Endometrial microvascular endothelial cells (primary cell): Measurements from ENCODE around the gene GID8. TPM values are rescaled to one million over a fixed set of nuclear protein-coding genes. Genes with fewer than 3 reads are reported as not detected.
"Not testable (repeated sequence)": the region's sequence is repeated elsewhere in the genome, so short reads cannot be mapped to it uniquely, and the experiment has no call there.

ENCODE experiments used
- in situ Hi-C: cut with HindIII; loops from 2 replicates; pipeline ENCODE4 v1.10.0; 2017; ENCODE audit warnings: low sequenced_read_pairs, low pct_unique_long_range_greater_than_20kb; ENCODE audit errors: inconsistent ontology term
- total RNA-seq: library from RNA; depleted of rRNA; stranded (reverse); fragments of >200 nt; gene quantifications from one replicate; pipeline ENCODE4 v1.2.3, GENCODE V29; 2015; ENCODE audit errors: inconsistent ontology term

GID8 gene
- total RNA-seq, 1 donor from 2014 or later = 29.9 TPM

GRCh38 chr20:62952373-62952967 is 14.5 kb downstream of the GID8 start, which contains the start of gene SLC17A9:
TSS of gene SLC17A9 (plus strand) at chr20:62952709. CDS start at chr20:62952831, 122 bp downstream.
- in situ Hi-C loops = no loop called here

DNA sequence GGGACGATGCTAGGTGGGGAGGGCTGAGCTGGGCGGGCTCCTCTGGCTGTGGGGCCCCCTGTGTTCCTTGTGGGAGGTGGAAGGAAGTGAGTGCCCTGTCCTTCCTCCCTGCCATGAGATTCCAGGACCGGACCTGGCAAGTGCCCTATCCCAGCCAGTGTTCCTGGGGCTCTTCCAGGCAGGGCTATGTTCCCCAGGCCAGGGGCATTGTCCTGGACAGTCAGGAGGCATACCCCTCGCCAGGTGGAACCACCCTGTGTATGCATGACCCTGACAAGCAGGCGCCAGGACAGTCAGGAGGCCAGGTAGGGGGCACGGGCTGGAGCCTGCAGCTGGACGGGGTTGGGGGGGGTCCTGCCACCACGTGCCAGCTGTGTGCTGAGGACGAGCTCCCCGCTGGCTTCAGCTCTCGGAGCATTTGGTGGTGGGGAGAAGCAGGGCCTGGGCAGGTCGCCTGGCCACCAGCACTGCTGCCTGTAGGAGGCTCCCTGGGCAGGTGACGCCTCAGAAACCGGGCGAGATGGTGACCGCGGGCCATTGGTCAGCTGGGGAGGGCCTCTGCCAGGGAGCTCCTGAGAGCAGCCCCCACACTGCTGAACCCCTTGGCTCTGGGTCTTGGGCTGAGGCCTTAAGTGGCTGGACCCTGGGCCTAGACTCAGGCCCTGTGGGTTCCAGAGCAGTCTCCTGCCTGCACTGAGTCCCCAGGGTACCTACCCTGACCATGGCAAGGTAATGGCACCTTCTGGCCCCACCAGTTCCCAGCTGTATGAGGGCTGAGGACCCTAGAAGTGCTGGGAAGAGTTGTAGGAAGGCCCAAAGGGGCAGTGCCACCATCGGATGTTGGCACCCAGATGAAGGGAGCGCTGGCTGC is 15.3 kb downstream of the GID8 start:
- in situ Hi-C loops = no loop called here

DNA sequence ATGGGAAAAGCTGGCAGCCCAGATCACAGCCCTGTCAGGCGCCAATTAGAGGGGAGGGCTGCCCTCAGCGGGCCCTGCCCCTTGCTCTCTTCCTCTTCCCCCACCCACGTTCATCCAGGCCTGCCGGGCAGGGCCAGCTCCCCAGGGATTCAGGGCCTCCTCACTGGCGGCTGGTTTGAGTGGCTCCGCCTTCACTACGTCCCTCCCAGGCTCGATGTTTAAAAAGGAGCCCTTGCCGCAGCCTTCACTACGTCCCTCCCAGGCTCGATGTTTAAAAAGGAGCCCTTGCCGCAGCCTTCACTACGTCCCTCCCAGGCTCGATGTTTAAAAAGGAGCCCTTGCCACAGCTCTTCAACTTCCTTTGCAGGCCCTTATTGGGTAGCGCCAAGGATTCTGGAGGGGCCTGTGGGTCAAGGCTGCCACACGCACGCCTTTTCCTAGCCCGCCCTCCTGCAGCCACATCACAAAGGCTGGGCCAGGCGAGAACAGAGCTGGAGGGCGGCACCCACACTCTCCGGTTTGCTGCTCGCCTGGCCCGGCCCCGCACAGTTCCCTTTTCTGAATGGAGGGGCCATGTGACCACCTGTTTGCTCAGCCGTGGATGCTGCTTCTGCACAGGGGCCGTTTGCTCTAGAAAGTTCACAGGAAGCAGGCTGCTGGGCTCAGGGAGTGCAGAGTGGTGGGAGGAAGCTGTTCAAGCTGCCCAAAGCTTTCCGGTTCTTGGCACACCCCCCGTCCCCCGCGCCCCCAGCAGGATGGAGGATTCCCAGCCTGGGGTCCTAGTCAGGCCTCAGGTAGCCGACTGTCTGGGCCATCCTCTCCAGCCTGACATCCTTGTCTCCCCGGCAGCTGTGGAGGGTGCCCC is 16.1 kb downstream of the GID8 start:
- in situ Hi-C loops = no loop called here

DNA sequence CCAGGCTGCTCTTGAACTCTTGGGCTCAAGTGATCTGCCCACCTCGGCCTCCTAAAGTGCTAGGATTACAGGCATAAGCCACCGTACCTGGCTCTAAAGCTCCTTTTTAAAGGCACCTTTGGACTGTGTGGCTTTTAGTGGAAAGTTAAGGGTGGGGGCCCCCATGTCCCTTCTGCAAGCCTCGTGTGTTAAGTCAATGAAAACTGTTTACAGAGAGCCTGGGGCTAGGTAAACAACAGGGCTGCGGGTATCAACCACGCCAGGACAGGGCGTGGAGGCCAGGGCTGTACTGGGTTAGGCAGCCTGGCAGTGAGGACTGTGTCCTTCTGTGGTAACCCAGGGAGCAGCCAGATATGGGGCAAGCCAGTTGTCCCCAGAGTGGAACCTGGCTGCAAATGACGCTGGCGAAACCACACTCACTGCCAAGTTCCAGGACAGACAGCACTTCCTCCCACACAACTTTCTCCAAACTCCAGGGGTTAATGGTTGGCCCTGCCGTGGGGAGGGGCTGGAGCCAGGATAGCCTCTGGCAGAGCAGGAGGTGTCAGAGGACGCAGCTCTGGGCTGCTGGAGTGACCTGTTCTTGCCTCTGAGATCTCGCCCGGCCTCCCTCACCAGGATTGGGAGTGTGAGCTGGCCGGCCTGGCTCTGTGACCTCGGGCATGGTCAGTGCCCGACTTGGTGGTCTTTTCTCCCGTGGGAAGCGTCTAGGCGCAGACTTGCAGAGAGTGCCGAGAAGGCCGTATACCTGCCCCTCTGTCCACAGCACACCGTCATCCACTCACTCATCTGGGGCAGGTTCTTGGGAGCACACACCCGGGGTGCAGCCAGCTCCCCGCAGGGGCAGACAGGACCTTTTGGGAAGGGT is 17.8 kb downstream of the GID8 start:
- in situ Hi-C loops = no loop called here

GRCh38 chr20:62956387-62957135 is 18.6 kb downstream of the GID8 start:
- in situ Hi-C loops = no loop called here

DNA sequence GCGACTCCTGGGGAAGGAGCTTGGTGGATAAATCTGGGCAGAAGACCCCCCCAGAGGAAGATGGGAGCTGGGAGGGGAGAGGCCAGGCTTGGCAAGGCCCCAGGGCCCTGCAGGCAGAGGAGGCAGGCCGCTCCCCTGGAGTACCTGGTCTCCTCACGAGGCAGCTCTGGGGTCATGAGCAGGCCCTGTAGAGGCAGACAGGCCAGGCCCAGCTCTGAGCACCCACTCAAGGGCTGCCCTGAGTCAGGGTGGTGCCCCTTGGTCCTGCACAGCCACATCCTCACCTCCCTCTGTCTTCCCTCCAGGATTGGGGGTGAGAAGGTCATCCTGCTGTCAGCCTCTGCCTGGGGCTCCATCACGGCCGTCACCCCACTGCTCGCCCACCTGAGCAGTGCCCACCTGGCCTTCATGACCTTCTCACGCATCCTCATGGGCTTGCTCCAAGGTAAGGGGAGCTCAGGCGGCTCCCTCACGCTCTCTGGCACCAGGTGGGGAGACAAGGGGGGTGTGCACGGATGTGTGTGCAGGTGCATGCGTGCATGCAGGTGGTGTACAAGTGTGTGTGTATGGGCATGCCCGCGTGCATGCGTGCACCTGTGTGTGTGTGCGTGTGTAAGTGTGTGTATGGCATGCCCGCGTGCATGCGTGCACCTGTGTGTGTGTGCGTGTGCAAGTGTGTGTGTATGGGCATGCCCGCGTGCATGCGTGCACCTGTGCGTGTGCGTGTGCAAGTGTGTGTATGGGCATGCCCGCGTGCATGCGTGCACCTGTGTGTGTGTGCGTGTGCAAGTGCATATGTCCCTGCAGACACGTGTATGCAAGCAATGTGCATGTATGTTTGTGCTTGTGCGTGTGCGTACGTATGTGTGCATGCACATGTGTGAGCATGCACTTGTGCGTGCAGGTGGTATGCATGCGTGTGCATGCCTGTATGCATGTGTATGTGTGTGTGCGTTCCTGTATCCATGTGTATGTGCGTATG is 19.5 kb downstream of the GID8 start:
- in situ Hi-C loops = no loop called here

DNA sequence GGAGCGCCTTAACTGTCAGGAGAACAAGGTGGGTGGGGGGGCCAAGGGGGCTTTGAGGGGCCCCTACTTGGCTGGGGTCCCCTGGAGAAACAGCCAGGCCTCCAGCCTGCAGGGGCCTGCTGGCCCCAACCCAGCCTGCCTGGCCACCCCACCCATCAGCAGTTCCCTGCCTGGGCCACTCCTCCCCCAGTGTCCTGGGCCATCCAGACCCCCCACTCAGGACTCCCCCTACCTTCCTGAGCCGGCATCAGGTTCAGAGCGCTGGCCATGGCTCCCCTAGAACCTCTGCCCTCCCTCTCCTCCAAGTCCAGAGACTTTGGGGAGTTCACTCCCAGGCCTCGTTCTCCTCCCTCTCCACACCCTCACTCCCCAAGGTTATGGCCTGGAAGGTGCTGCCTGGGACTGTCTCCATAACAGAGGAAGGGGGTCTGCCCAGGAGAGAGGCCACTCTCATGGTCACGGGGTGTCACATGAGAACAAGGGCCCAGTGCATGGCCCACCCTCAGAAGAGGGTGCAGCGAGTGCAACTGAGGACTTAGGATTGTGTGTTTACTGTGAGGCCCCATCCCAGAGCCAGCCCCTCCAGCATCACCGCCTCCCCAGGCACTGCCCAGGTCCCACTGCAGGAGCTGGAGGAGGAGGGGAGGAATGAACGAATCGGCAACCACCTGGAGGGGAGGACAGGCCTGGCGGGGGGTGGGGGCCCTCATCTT is 20.6 kb downstream of the GID8 start:
- in situ Hi-C loops = no loop called here

GRCh38 chr20:62959101-62959971 is 21.4 kb downstream of the GID8 start:
- in situ Hi-C loops = no loop called here

DNA sequence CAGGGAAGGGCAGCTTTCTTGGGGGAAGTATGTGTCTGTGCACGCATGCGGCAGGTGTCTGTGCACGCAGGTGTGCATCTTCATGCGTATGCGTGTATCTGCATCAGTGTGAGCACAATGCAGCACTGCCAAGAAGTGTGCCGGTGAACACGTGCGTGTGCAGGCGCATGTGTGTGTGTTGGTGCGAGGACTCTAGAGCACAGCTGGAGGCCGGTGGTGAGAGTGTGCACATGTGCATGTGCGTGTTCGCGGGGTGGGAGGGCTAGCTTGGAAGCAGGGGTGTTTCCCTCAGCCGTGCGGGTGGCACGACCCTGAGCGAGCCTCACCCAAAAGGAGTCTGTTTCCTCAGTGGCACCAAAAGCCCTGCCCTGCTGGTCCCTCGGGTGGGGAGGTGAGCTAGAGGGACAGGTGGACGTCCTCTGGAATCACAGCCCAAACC is 22.1 kb downstream of the GID8 start:
- in situ Hi-C loops = no loop called here

- in situ Hi-C loops = not testable (repeated sequence)
Measured at GRCh38 chr20:62960446-62961309, 22.7 kb downstream of the GID8 start.

DNA sequence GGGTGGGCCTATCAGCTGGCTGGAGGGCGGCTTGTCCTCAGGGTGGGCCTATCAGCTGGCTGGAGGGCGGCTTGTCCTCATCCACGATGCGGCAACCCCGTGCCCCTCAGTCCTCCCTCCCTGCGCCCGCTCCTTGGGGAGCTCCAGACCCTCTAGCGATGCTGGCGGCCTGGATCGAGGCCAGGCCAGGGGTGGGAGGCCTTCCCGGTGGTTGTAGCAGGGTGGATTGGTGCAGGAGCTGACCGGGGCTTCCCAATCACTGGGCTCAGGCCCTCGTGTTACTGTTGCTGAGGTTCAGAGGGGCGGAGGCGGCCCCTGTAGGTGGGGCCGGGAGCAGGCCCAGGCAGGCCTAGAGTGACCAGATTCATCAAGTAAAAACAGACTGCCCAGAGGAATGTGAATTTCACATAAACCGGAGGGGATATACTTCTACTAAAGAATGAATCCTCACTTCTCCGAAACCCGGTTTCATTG is 23.4 kb downstream of the GID8 start:
- in situ Hi-C loops = no loop called here

DNA sequence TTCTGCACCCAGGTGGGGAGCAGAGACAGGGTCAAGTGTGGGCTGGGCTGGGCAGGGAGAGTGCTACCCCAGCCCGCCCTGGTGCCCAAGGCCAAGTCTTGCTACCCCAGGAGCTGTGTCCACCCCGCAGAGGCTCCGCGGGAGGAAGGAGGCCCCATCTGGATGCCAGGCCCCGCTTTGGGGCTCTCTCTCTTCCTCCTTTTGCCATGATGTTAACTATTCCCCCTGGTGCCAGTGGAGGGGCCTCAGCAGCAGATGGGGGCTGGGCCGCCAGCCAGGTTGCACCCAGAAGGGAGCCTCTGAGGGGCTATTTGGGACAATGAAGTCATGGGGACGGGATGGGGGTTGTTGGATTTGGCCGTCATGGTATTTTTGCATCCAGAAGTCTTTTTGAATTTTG is 23.9 kb downstream of the GID8 start:
- in situ Hi-C loops = no loop called here

DNA sequence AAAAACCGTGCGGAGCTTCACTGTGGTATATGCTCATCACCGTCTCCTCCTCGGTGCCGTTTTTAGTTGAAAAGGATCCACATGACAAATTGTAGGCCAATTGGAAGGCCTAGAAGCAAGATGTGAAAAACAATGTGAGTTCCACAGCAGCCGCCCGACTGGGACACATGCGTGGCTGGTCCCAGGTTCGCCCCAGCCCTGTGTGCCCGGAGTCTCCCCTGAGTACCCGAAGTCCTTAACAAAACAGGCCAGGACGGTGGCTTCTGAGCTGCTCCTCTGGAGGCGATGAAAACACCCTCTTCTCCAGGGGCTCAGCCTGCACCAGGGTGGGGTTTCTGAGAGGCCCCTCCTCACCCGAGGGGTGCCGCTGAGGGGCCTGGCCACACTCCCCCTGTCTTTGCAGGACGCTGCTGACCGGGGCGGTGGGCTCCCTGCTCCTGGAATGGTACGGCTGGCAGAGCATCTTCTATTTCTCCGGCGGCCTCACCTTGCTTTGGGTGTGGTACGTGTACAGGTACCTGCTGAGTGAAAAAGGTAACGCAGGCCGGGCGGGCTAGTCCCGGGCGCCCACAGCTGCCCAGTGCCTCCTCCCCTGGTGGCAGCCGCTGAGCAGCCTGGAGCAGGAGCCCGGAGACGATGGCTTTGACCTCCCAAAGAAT is 24.4 kb downstream of the GID8 start:
- in situ Hi-C loops = no loop called here
